Neural cell (in vitro differentiated cells): ENCODE data around the gene PIWIL1. TPM values are rescaled to one million over a fixed set of nuclear protein-coding genes. Genes with fewer than 3 reads are reported as not detected.

ENCODE experiments used
- polyA plus RNA-seq: library from polyadenylated mRNA; depleted of rRNA; stranded (reverse); fragments of >200 nt; gene quantifications from 2 replicates; pipeline ENCODE4 v1.2.3, GENCODE V29; 2014

The PIWIL1 gene
- polyA plus RNA-seq, 1 donor from 2014 or later, result not detected

Other genes with a start within 250 kb of the PIWIL1 start
- gene FZD10, start 175.4 kb upstream of the PIWIL1 start, polyA plus RNA-seq, result not detected in 2 replicates